GM12878 (cell line): ENCODE measurements around the gene FGF14. TPM values are rescaled to one million over a fixed set of nuclear protein-coding genes. Genes with fewer than 3 reads are reported as not detected.

Experiments
- ATAC-seq: fragments of 200-7000 bp; cut with Tn5 transposase; 3 replicates; pipeline ENCODE4 v1.9.1; 2020; ENCODE audit warnings: mild to moderate bottlenecking, moderate library complexity
- BruUV-seq: library from RNA; stranded (reverse); fragments of 400-500 nt; replicated peaks from 2 replicates; lab custom pipeline; 2021; lab: Mats Ljungman, UMichigan
- CTCF ChIA-PET: fragments of 300-600 bp; sonication (Branson Sonifier 250); formaldehyde crosslinking; extraction: SDS; loops from one replicate; lab custom pipeline; 2021; ENCODE audit warnings: inconsistent platforms; lab: Yijun Ruan, JAX
- POLR2A ChIA-PET: fragments of 350-600 bp; formaldehyde crosslinking; extraction: SDS; loops from one replicate; lab custom pipeline; 2021; ENCODE audit warnings: inconsistent platforms; lab: Charles Lee
- RAD21 ChIA-PET: fragments of 300-600 bp; sonication (Branson Sonifier 250); formaldehyde crosslinking; loops from one replicate; lab custom pipeline; 2023; ENCODE audit warnings: antibody characterized with exemption; ENCODE audit not compliant: unreplicated experiment; lab: Charles Lee
- SMC1A ChIA-PET: fragments of 300-600 bp; sonication (Branson Sonifier 250); formaldehyde crosslinking; loops from one replicate; lab custom pipeline; 2023; ENCODE audit not compliant: unreplicated experiment, uncharacterized antibody; lab: Charles Lee
- DNase-seq: peaks from one replicate; pipeline ENCODE4 v3.0.0-alpha.2; 2011; ENCODE audit warnings: low read depth, low spot score
- FAIRE-seq: peaks from 3 replicates; lab custom pipeline; 2011; peaks lifted over from hg19 to GRCh38; lab: Jason Lieb, UNC
- H2AFZ ChIP-seq: 2 replicates; pipeline ENCODE4 v1.6.0; 2011; ENCODE audit warnings: low read depth, low read length, control low read depth; ENCODE audit not compliant: control insufficient read depth
- H3K27ac ChIP-seq: 2 replicates; pipeline ENCODE4 v1.5.1; 2011; ENCODE audit warnings: control low read depth; ENCODE audit not compliant: control insufficient read depth, insufficient read depth
- H3K27me3 ChIP-seq, 2 experiments: replicated peaks in 1 of 2; 2 replicates each; pipeline versions ENCODE4 v1.6.0 to v1.6.1; 2011; ENCODE audit warnings: low read length in 1 of 2; ENCODE audit not compliant: control insufficient read depth in 2 of 2, insufficient read depth in 2 of 2
- H3K36me3 ChIP-seq, 2 experiments: 2 replicates each; pipeline ENCODE4 v1.5.1; 2011; ENCODE audit warnings: low read length in 1 of 2; ENCODE audit not compliant: control insufficient read depth in 2 of 2, insufficient read depth in 2 of 2
- H3K4me1 ChIP-seq: 2 replicates; pipeline ENCODE4 v1.6.1; 2011; ENCODE audit warnings: mild to moderate bottlenecking, low read length, moderate library complexity, mixed read lengths; ENCODE audit not compliant: control insufficient read depth, insufficient read depth
- H3K4me2 ChIP-seq: 2 replicates; pipeline ENCODE4 v1.6.0; 2011; ENCODE audit warnings: control low read depth; ENCODE audit not compliant: control insufficient read depth, insufficient read depth
- H3K4me3 ChIP-seq: fragments of 200-600 bp; sonication (generic); 2 replicates; pipeline ENCODE4 v1.5.1; 2016
- H3K79me2 ChIP-seq: 2 replicates; pipeline ENCODE4 v1.6.0; 2011; ENCODE audit warnings: low read length; ENCODE audit not compliant: control insufficient read depth, insufficient read depth
- H3K9ac ChIP-seq: 2 replicates; pipeline ENCODE4 v1.8.0; 2011; ENCODE audit warnings: low read length, control low read depth, mixed read lengths; ENCODE audit not compliant: control insufficient read depth, insufficient read depth
- H3K9me3 ChIP-seq: replicated peaks from 3 replicates; pipeline ENCODE4 v1.5.1; 2011; ENCODE audit warnings: mild to moderate bottlenecking, low read length; ENCODE audit not compliant: control insufficient read depth, insufficient read depth
- H4K20me1 ChIP-seq: 2 replicates; pipeline ENCODE4 v1.6.0; 2011; ENCODE audit not compliant: control insufficient read depth, insufficient read depth
- CBX3 ChIP-seq: fragments of 200-600 bp; sonication (generic); IDR thresholded peaks from 2 replicates; pipeline ENCODE4 v1.6.1; 2016; ENCODE audit warnings: low read depth, borderline replicate concordance
- CTCF ChIP-seq, 3 experiments: IDR thresholded peaks in 2 of 3; conservative IDR thresholded peaks in 1 of 3; 2 replicates each; pipeline ENCODE4 v1.5.1; 2011; ENCODE audit warnings: low read depth in 3 of 3, low read length in 3 of 3, mild to moderate bottlenecking in 3 of 3, control low read depth in 2 of 3, moderate library complexity in 2 of 3, inconsistent platforms in 1 of 3, mixed read lengths in 1 of 3; ENCODE audit not compliant: control insufficient read depth in 2 of 3, insufficient read depth in 1 of 3; ENCODE audit errors: extremely low read depth in 1 of 3
- EZH2 ChIP-seq: IDR thresholded peaks from 2 replicates; pipeline ENCODE4 v1.6.1; 2012; ENCODE audit warnings: low read depth, mild to moderate bottlenecking, control low read depth, inconsistent platforms, low read length, borderline replicate concordance; ENCODE audit not compliant: control insufficient read depth
- GABPA ChIP-seq: IDR thresholded peaks from 2 replicates; pipeline ENCODE4 v1.6.1; 2014; ENCODE audit warnings: antibody characterized with exemption, low read depth, mild to moderate bottlenecking, inconsistent platforms
- NBN ChIP-seq: fragments of 450-650 bp; IDR thresholded peaks from 2 replicates; pipeline ENCODE4 v1.6.1; 2016
- RAD21 ChIP-seq: IDR thresholded peaks from 2 replicates; pipeline ENCODE4 v1.6.1; 2011; ENCODE audit warnings: mild to moderate bottlenecking, low read depth, low read length, moderate library complexity; ENCODE audit not compliant: insufficient read depth
- SMARCA5 ChIP-seq: fragments of 450-650 bp; IDR thresholded peaks from 2 replicates; pipeline ENCODE4 v1.6.1; 2017; ENCODE audit warnings: mild to moderate bottlenecking
- SMC3 ChIP-seq: IDR thresholded peaks from 2 replicates; pipeline ENCODE4 v1.6.1; 2011; ENCODE audit warnings: low read length, improper control_type of control experiment, borderline replicate concordance
- STAT1 ChIP-seq: fragments of 450-650 bp; conservative IDR thresholded peaks from 2 replicates; pipeline ENCODE4 v1.6.1; 2014; ENCODE audit warnings: antibody characterized with exemption, mild to moderate bottlenecking
- WGBS: methylation state at CpG from one replicate; pipeline ENCODE4 v1.1.6; 2016; ENCODE audit warnings: low lambda C conversion rate; ENCODE audit not compliant: insufficient replicate concordance, insufficient coverage; ENCODE audit errors: missing lambda C conversion rate; 5-methylcytosine and 5-hydroxymethylcytosine counted together
- in situ Hi-C: fragments of 300-500 bp; cut with MboI; formaldehyde crosslinking; loops from 9 replicates; pipeline ENCODE4 v1.14.3; 2018; ENCODE audit warnings: mixed read lengths
- intact Hi-C: fragments of 100-400 bp; cut with micrococcal nuclease; formaldehyde crosslinking; loops from one replicate; pipeline ENCODE4 v1.14.2; 2022; ENCODE audit not compliant: unreplicated experiment
- polyA plus RNA-seq, 11 experiments: library from polyadenylated mRNA; depleted of rRNA in 4 of 11; unstranded in 6 of 11; stranded (reverse) in 5 of 11; fragments of >200 nt; fragmentation: Nextera tagmentation in 4 of 11; fragmentation: Illumina TruSeq in 1 of 11; extraction: Ambion mirVana in 4 of 11; extraction: Trizol in 1 of 11; gene quantifications; 1 replicate in 1 of 11; 2 replicates in 10 of 11; pipeline versions ENCODE4 v1.2.1 to v1.2.3, GENCODE V29; 2011 to 2016; ENCODE audit warnings: inconsistent platforms in 2 of 11, missing spikeins in 2 of 11, low read depth in 1 of 11
- total RNA-seq, 4 experiments: library from RNA; depleted of rRNA in 3 of 4; stranded (reverse); fragments of >200 nt in 3 of 4; fragmentation: Illumina TruSeq in 1 of 4; extraction: Trizol in 1 of 4; gene quantifications; 2 replicates each; pipeline versions ENCODE4 v1.2.1 to v1.2.3, GENCODE V29; 2013 to 2021

The FGF14 gene
- total and polyA plus RNA-seq, 10 of the 15 experiments (the other 5 are each of a cell fraction or from before 2014, with no cell fraction given), result under 0.01 to 0.44 (median 0.04) TPM

GRCh38 chr13:102197193-102197592 lies 204.7 kb downstream of the FGF14 start:
- no peak overlapping the region for H3K27ac ChIP-seq
- ATAC-seq (peak; percentile 52; the same call in 1 of the 3 replicates), DNase-seq (no peak), FAIRE-seq (no peak)
- in situ Hi-C loops (no loop called here), intact Hi-C loops (loop anchor here (5.0 kb wide), 1 partner anchor 360 kb away; no protein-coding TSS in a partner anchor)
- no peaks in the 10 kb centered on the region for H3K27me3 ChIP-seq
- H3K9me3 ChIP-seq, result no peaks in the 10 kb centered on the region
- no peaks in the 10 kb centered on the region for H4K20me1 ChIP-seq
- H3K4me2 ChIP-seq, result no peak overlapping the region
- ChIA-PET RAD21 (interaction anchor here (1.1 kb wide), 1 partner anchor 259 kb away, joined by 4 read pairs; no protein-coding TSS in a partner anchor), POLR2A (no interaction called here), CTCF (interaction anchor here (1.0 kb wide), 1 partner anchor 260 kb away, joined by 5 read pairs; no protein-coding TSS in a partner anchor), SMC1A (interaction anchor here (1.4 kb wide), 1 partner anchor 258 kb away, joined by 3 read pairs; no protein-coding TSS in a partner anchor)
- H2AFZ ChIP-seq, result no peak overlapping the region
- H3K36me3 ChIP-seq, result no peaks in the 10 kb centered on the region
- WGBS, result 0% methylated on average over 1 of the region's 1 CpG
- TF ChIP-seq EZH2 (no peak), CTCF (IDR thresholded peaks at IDR 0.05 in 2 of 3, conservative IDR thresholded peaks at IDR 0.05 in 1 of 3; ENCODE audit: control insufficient read depth in 2 of 3, extremely low read depth in 1 of 3, insufficient read depth in 1 of 3, low read depth in 3 of 3, low read length in 3 of 3) (peak in 2 of 3 experiments; percentile 9 to 15; a peak in 1 of 6 replicates), SMC3 (peak; percentile 4; the same call in 1 of the 2 replicates), NBN (no peak), SMARCA5 (no peak), CBX3 (no peak), RAD21 (0 out of 2 replicates have a peak, but pooled peaks have one; percentile 32), GABPA (no peak), STAT1 (no peak)
- H3K79me2 ChIP-seq, result no peaks in the 10 kb centered on the region
- H3K9ac ChIP-seq, result no peak overlapping the region
- no peaks in the 10 kb centered on the region for H3K4me1 ChIP-seq
- H3K4me3 ChIP-seq, result no peak overlapping the region
- no TSS peak for BruUV-seq
